Activated CD8-positive, alpha-beta T cell treated with anti-CD3 and anti-CD28 coated beads for 36 hours (primary cell): Measurements from ENCODE around the gene DPF3. TPM values are rescaled to one million over a fixed set of nuclear protein-coding genes. Genes with fewer than 3 reads are reported as not detected.
"Not testable (repeated sequence)": the region's sequence is repeated elsewhere in the genome, so short reads cannot be mapped to it uniquely, and the experiment has no call there.

Experiments
- ATAC-seq: fragments of 200-7000 bp; cut with Tn5 transposase; one replicate; pipeline ENCODE4 v1.10.0; 2021; ENCODE audit warnings: mild to moderate bottlenecking, moderate library complexity
- CTCF ChIA-PET: fragments of 350-600 bp; sonication (Branson Sonifier 250); formaldehyde crosslinking; loops from one replicate; lab custom pipeline; 2021; ENCODE audit warnings: antibody characterized with exemption; lab: Charles Lee
- POLR2A ChIA-PET: fragments of 350-600 bp; sonication (Branson Sonifier 250); formaldehyde crosslinking; loops from one replicate; lab custom pipeline; 2021; ENCODE audit warnings: antibody characterized with exemption; lab: Charles Lee
- DNase-seq: peaks from one replicate; pipeline ENCODE4 v3.0.0-alpha.2; 2020
- H3K27ac Mint-ChIP-seq: one replicate; pipeline ENCODE4 v1.8.0; 2021; ENCODE audit warnings: mild to moderate bottlenecking, mixed read lengths
- H3K27me3 Mint-ChIP-seq: one replicate; pipeline ENCODE4 v1.8.0; 2021; ENCODE audit warnings: mixed read lengths
- H3K36me3 Mint-ChIP-seq: one replicate; pipeline ENCODE4 v1.8.0; 2021; ENCODE audit warnings: low read depth, mixed read lengths
- H3K4me1 Mint-ChIP-seq: one replicate; pipeline ENCODE4 v1.8.0; 2021; ENCODE audit warnings: low read depth, mixed read lengths
- H3K4me3 Mint-ChIP-seq: one replicate; pipeline ENCODE4 v1.8.0; 2021; ENCODE audit warnings: mild to moderate bottlenecking, moderate library complexity, mixed read lengths
- H3K9me3 Mint-ChIP-seq: one replicate; pipeline ENCODE4 v1.8.0; 2021; ENCODE audit warnings: mixed read lengths
- CTCF ChIP-seq: fragments of 200-600 bp; IDR thresholded peaks from one replicate; pipeline ENCODE4 v1.8.0; 2022; ENCODE audit warnings: antibody characterized with exemption, mild to moderate bottlenecking
- intact Hi-C: fragments of 100-400 bp; cut with micrococcal nuclease; formaldehyde crosslinking; loops from one replicate; pipeline ENCODE4 v1.10.0; 2022
- total RNA-seq, 2 experiments: library from RNA; stranded (reverse); gene quantifications; one replicate each; pipeline ENCODE4 v1.2.3, GENCODE V29; 2021

The DPF3 gene
- total RNA-seq, 2 experiments from 2014 or later: 0.13 to 0.54 TPM

- Mint-ChIP-seq H3K4me3 (no peak overlapping the region), H3K27me3 (no peaks in the 10 kb centered on the region), H3K4me1 (peaks cover 14% of the 10 kb centered on the region), H3K9me3 (no peaks in the 10 kb centered on the region), H3K27ac (no peak overlapping the region), H3K36me3 (peaks cover 2% of the 10 kb centered on the region)
- no peak for DNase-seq
- no peak for TF ChIP-seq CTCF
- intact Hi-C loops: no loop called here
- ATAC-seq: no peak
- POLR2A ChIA-PET: no interaction called here
- CTCF ChIA-PET: interaction anchor here (0.9 to 1.0 kb wide), 2 partner anchors 359 to 363 kb away, joined by 3 read pairs; no protein-coding TSS in a partner anchor
These were observed 17.2 kb downstream of the DPF3 start for GRCh38 chr14:72876710-72877063.

- Mint-ChIP-seq H3K9me3 (peaks cover 2% of the 10 kb centered on the region), H3K36me3 (peaks cover 2% of the 10 kb centered on the region), H3K4me1 (peaks cover 11% of the 10 kb centered on the region), H3K27ac (no peak overlapping the region), H3K4me3 (no peak overlapping the region), H3K27me3 (no peaks in the 10 kb centered on the region)
- ATAC-seq: no peak
- ChIA-PET CTCF (interaction anchor here (0.9 kb wide), 1 partner anchor 362 kb away, joined by 3 read pairs; no protein-coding TSS in a partner anchor), POLR2A (interaction anchor here (0.8 kb wide), 1 partner anchor 11 kb away, joined by 3 read pairs; no protein-coding TSS in a partner anchor)
- no peak for DNase-seq
- no peak for TF ChIP-seq CTCF
- intact Hi-C loops: no loop called here
These were observed 17.7 kb downstream of the DPF3 start for GRCh38 chr14:72876005-72876709.

- CTCF ChIA-PET: interaction anchor here (1.2 kb wide), 1 partner anchor 18 kb away, joined by 3 read pairs; no protein-coding TSS in a partner anchor
- DNase-seq, H3K4me3 Mint-ChIP-seq, H3K4me1 Mint-ChIP-seq, ATAC-seq, H3K9me3 Mint-ChIP-seq, H3K36me3 Mint-ChIP-seq, POLR2A ChIA-PET, intact Hi-C loops, H3K27ac Mint-ChIP-seq, H3K27me3 Mint-ChIP-seq: not testable (repeated sequence)
These were observed 23.0 kb downstream of the DPF3 start for GRCh38 chr14:72870878-72871277.

- peaks cover 3% of the 10 kb centered on the region for H3K9me3 Mint-ChIP-seq
- TF ChIP-seq CTCF: no peak
- intact Hi-C loops: no loop called here
- H3K4me1 Mint-ChIP-seq: no peaks in the 10 kb centered on the region
- no peak overlapping the region for H3K4me3 Mint-ChIP-seq
- no peak overlapping the region for H3K27ac Mint-ChIP-seq
- DNase-seq (no peak), ATAC-seq (no peak)
- ChIA-PET CTCF (interaction anchor here (1.2 kb wide), 1 partner anchor 19 kb away, joined by 3 read pairs; no protein-coding TSS in a partner anchor), POLR2A (interaction anchor here (0.7 to 1.1 kb wide), 2 partner anchors 13 to 570 kb away, joined by 3 to 4 read pairs; no protein-coding TSS in a partner anchor)
- no peaks in the 10 kb centered on the region for H3K27me3 Mint-ChIP-seq
- peaks cover 2% of the 10 kb centered on the region for H3K36me3 Mint-ChIP-seq
These were observed 24.2 kb downstream of the DPF3 start for GRCh38 chr14:72869407-72870329.

GRCh38 chr14:72868500-72868899 is 25.4 kb downstream of the DPF3 start:
- POLR2A ChIA-PET: interaction anchor here (1.1 kb wide), 1 partner anchor 569 kb away, joined by 4 read pairs; no protein-coding TSS in a partner anchor
- intact Hi-C loops: no loop called here
- H3K36me3 Mint-ChIP-seq: peaks cover 2% of the 10 kb centered on the region

More at GRCh38 chr14:72868500-72868899, 25.4 kb downstream of the DPF3 start:
- no peak overlapping the region for H3K27ac Mint-ChIP-seq
- H3K9me3 Mint-ChIP-seq: peaks cover 3% of the 10 kb centered on the region
- no peaks in the 10 kb centered on the region for H3K27me3 Mint-ChIP-seq
- H3K4me1 Mint-ChIP-seq: no peaks in the 10 kb centered on the region
- DNase-seq (no peak), ATAC-seq (no peak)
- TF ChIP-seq CTCF: no peak
- CTCF ChIA-PET: no interaction called here
- H3K4me3 Mint-ChIP-seq: no peak overlapping the region
